H1 (cell line): ENCODE data around the gene UPF1.
A peak's percentile ranks its signal among the peaks of the same experiment; 100 is the strongest.

Experiments used
- BCL11A ChIP-seq, 2 experiments: IDR thresholded peaks; one replicate each; pipeline ENCODE4 v1.6.1; 2011; ENCODE audit warnings: low read depth in 2 of 2, low read length in 2 of 2, mild to moderate bottlenecking in 2 of 2
- CTCF ChIP-seq, 3 experiments: IDR thresholded peaks; 1 replicate in 2 of 3; 2 replicates in 1 of 3; pipeline versions ENCODE4 v1.5.1 to v1.6.1; 2011; ENCODE audit warnings: low read length in 3 of 3, mild to moderate bottlenecking in 3 of 3, inconsistent platforms in 2 of 3, low read depth in 1 of 3, moderate library complexity in 1 of 3; ENCODE audit not compliant: insufficient read depth in 1 of 3; ENCODE audit errors: control extremely low read depth in 1 of 3
- POLR2A ChIP-seq, 2 experiments: IDR thresholded peaks; 1 replicate in 1 of 2; 2 replicates in 1 of 2; pipeline ENCODE4 v1.6.1; 2011; ENCODE audit warnings: low read depth in 2 of 2, low read length in 2 of 2, mild to moderate bottlenecking in 2 of 2; ENCODE audit errors: control extremely low read depth in 1 of 2

GRCh38 chr19:18903156-18904037 is 71.6 kb downstream of the UPF1 start:
- peak in 2 of 3 experiments; percentile 16 to 18; a peak in 2 of 4 replicates for TF ChIP-seq CTCF (IDR thresholded peaks at IDR 0.05; ENCODE audit: control extremely low read depth in 1 of 3, insufficient read depth in 1 of 3, low read depth in 1 of 3, low read length in 3 of 3)
- no peak for TF ChIP-seq POLR2A (IDR thresholded peaks at IDR 0.05; ENCODE audit: control extremely low read depth in 1 of 2, low read depth in 2 of 2, low read length in 2 of 2)
- no peak for TF ChIP-seq BCL11A (IDR thresholded peaks at IDR 0.05; ENCODE audit: low read depth in 2 of 2, low read length in 2 of 2)
